ENCODE measurements around the gene GNG5.

- no peak for TF ChIP-seq CTCF (IDR thresholded peaks at IDR 0.05; ENCODE audit: poor library complexity)
- no peak for TF ChIP-seq EZH2 (IDR thresholded peaks at IDR 0.05; ENCODE audit: borderline replicate concordance)
- TF ChIP-seq EZH2phosphoT487 (IDR thresholded peaks at IDR 0.05; ENCODE audit: low read depth, severe bottlenecking, unreplicated experiment): no peak
Measured at GRCh38 chr1:84506002-84506728, at the start of gene GNG5, which contains the start of gene SPATA1.

Measured in hepatocyte (in vitro differentiated cells).